Suppressor macrophage treated with lipopolysaccharide for 4 hours (primary cell): Measurements from ENCODE around the gene GPR146.

Experiments
- DNase-seq: peaks from one replicate; pipeline ENCODE4 v3.0.0-alpha.2; 2020

GPR146 gene

DNA sequence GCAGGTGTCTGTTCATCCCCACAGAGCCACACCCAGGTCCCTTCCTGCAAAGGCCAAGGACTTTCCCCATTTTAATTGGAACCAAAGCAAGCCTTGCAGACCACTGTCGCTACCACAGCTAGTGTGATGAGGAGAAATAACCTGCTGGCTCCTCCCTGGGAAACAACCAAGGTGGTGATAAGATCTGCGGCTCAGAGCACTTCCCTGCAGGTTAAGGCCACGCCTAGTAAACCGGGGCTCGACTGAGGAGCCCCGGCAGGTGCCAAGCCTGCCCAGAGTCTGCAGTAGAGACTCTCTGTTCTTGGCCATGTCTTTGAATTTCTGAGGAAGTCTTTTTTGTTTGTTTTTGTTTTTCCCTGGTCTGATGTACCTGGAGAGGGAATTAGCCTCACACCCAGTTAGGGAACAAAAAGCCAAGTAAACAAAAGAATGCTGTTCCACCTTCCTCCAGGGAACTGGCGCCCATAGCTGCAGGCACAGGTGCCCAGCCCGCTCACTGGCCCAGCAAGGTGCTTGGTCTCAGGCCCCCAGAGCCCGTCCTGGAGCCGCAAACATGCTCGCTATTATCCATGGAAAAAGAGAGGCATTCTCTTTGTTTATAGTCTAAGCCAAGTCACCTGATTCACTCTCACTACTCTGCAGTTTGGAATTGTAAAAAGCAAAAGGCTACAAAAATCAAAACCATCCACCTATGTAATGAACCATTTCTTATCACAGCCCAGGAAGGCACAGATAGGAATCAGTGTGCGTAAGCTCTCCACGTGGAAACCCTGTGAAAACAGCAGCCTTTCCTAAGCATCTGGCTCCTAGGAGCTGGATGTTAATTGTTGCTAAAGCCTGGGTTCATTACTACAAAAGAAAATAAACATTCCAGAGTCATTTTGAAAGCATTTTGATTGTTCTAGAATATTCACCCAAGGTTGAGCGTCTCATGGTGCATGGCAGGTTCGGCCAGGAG lies 2.7 kb downstream of the GPR146 start:
- DNase-seq: no peak

DNA sequence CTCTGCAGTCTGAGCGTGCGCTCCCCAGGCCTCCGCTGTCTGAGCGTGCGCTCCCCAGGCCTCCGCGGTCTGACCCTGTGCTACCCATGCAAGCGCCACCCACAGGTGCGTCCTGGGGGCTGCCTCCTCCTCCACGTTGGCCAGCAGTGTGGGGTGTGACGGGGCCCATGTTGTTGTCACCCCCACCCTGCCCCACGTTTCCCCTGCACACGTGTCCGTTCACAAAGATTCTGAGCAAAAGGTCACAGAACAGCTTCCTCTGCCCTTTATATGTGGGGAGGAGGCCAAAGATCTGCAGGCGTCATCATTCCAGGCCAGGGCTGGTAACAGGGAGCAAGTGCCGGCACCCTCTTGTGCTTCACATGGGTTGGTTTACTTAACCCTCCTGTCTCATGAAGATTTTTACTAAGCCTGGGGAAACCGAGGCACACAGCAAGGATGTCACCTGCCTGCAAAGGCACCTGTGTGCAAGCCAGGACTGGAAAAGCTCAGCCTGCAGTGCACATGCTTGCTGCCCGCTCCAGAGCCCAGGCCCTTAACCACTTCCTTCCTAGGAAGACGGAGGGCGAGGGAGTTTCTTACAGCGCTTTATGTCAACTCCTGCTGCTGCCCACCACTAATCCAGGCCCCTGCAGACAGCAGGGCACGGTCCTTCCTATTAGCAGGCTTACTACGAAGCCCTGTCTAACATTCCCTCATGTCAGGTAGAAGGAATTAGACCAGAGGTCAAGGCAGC lies 4.8 kb downstream of the GPR146 start:
- peak; percentile 46 for DNase-seq

DNA sequence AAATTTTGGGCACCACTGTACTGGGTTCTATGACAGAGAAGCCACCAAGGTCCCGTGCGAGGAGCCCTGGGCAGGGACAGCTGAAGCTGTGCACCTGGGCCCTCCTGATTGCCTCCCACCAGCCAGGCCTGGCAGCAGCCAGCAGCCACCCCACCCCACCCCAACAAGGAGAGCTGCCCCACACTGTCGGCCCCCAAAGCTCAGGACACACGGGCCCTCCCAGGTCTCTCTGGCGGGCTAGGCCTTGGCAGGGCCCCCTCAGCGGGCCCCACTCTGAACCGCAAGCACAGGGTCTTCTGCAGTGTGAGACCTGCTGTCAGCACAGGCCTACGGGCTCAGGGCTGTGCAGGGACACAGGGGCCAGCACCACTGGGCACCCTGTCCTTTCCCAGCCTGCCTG lies 5.5 kb downstream of the GPR146 start:
- no peak for DNase-seq

DNA sequence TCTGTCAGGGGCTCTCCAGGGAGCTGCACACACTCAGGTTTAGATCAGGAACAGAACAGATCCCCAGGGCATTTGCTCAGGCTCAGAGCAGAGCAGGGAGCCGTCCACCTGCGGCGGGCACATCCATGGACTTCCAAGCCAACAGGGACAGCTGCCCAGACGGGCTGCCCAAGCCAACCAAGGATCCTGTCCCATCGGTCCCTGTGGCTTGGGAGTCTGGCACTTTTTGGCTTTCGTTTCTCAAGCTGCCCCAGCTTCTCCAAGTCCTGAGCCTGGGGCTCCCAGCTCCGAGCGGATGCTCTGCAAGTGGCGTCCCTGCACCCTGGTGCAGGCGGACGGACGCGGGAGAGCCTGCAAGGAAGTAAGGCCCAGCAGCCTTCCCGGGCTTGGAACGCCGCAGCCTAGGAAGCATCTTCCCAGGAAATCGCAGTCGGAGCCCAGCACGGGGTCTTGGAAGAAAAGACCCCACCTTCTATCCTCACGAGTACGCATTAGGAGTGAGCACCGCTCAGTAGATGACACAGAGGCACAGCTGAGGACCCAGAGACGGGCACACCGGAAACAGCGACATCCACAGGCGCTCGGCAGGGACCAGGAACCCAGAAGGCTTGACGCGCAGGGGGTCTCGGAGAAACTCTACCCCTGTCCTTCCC lies 6.0 kb downstream of the GPR146 start:
- no peak for DNase-seq

DNA sequence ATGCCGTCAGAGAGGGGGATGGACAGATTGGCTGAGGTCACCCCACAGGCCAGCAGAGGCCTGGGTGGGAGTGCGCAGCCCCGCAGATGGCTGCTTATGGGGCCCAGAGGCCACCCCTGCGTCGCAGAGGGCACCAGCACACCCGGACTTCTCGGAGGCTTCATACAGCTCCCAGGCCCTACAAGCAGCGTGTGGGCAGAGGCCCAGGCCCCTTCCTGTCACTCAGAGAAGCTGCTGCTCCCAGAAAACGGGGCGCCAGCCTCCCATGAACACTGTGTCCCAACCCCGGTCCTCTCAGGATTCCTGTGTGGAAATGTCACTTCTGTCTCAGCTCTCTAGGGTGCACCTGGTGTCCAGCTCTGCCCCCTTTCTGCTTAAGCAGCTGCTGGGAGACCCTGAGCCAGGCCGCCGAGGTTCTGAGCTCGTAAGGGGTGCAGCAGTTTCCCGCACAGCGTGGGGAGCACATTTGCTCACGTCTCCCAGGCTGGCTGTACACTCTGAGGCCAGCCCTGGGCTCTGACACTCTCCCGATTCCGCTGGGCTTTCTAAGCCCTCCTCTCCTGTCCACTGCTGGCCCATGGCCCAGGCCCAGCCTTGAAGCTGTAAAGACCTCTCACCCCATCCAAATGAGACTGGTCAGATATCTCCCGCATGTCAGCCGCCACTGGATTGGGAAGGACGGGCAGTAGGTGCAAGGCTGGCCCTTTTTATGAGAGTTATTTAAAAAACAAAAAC lies 6.8 kb downstream of the GPR146 start:
- DNase-seq: no peak

DNA sequence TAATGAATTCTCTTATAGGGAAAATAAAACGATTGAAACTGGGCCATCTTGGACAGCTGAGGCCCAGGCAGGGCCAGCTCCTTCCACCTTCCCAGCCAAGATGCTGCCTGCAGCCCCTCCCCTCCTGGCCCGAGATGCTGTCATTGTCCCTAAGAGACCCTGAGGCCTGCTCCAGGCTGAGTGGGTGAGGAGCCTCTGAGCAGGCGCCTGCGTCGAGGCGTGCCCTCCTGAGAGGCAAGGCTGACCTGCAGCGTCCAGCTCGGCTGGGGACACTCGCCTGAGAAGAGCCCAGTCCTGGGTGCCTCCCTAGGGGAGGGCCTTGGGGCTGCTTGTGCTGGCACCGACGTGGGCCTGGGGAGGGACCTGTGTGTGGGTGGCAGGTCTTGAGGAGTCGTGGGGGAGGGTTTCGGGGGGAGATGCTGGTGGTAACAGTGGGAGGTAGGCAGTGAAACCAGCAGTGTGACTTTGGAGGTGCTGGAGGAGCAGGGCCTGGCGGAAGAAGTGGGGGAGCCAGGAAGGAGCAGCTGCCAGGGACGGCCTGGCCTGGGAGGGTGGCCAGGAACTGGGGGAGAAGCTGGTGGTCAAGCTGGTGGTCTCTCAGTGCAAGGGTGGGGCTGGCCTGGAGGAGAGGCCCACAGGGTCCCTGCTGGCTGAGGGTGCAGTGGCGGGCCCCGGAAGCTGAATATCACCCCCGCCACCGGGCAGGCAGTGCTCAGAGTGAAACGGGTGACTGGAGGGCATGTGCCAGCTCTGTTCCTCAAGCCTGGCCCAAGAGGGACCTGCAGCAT lies 7.9 kb downstream of the GPR146 start:
- no peak for DNase-seq

DNA sequence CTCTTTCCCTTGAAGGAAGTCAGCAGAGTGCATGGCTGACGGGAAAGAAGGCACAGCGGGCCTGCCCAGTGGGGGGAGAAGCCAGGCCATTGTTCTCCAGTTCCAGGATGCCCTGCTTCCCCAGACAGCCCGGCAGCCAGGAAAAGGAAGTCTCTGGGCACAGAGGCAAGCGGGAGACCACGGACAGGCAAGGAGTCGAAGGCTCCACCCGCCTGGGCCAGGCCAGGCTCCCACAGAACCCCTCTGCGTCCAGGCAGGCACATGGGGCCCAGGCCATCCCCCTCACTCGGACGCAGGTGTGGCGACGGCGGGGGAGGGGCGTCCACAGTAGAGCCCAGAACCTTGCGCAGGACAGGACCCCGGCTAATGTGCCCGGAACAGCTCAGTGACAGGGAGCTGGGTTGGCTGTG lies 8.7 kb downstream of the GPR146 start:
- peak; percentile 28 for DNase-seq

DNA sequence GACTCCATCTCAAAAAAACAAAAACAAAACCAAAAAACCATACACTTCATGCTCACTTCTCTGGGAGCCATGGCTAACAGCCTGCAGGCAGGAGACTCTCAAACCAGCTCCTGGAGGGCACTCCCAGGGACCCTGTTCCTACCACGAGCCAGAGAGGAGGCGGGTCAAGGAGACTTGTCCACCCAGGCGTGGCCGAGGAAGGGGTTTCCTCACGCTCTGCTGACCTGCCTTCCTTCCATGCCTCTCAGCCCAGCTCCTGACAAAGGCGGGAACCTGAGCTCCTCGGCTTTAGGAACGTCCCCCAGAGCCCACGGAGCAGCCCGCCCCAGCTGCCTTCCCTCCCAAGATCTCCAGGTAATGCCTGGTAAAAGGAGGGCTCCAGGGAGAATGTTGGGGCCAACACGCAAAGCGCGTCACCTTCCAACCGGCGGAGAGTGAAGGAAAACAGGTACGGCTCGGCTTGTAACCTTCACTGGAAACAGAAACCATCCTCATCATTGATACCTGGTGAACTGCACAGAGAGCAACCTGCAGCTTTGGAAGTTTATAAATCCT lies 9.5 kb downstream of the GPR146 start:
- no peak for DNase-seq

DNA sequence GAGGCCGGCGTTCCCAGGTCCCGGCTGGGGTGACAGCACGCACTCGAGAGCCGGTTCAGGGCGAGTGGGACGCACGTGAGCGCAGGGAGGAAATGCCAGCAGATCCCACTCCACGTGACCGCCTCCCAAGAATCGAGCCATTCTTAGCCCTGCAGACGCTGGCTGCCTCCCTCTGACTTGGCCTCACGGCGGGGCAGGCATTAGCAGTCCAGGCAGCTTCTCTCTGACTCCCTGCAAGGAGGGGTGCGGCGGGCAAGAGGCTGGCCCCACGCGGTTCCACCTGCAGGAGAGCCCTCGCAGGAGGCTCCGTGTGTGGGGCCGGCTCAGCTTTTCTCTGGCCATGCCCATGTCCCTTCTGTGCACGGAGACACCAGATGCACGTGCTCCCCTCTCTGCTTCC lies 10.1 kb downstream of the GPR146 start:
- no peak for DNase-seq

DNA sequence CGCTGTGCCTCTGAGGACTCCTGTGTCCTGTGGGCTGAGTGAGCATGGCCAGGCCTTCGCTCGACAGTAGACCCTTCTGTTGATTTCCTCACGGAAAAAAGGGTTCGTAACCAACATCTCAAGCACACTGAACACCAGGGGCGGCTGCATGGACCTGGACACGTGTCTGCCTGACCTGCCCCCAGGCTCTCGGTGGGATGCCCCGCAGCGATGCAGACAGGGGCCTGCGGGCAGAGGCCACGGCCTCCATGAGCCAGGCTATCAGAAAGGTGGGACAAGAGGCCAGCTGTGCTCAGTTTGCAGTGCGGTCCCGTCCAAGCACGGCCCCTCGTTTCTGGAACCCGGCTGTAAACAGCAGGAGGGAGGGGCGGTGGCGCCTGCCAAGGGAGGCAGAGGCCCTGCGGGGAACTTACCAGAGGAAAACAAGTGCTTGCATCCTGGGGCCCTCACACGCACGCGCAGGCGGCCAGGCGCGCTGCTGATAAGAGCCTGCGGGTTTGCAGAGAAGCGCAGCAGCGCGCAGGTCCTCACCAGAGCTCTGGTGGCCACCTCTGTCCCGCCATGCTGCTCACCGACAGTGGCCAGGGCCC lies 10.6 kb downstream of the GPR146 start:
- DNase-seq: no peak

DNA sequence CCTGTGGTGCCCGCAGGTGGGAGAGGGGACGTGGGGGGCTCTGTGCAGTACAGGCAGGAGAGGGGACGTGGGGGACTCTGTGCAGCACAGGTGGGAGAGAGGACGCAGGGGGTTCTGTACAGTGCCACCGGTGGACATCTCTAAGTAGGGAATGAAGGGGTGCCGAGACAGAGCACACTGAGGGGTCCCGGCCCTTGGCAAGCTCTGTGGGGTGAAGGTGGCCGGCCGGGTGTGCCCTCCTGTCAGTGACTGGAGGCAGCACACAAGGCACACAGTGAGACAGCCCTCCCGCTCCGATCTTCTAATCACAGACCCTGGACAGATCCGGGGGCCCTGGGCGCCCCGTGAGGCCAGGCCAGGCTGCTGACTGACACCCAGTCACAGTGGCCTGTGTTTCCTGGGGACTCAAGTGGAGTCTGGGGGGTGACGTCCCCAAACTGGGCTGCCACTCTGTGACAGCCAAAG lies 11.2 kb downstream of the GPR146 start:
- DNase-seq: no peak

DNA sequence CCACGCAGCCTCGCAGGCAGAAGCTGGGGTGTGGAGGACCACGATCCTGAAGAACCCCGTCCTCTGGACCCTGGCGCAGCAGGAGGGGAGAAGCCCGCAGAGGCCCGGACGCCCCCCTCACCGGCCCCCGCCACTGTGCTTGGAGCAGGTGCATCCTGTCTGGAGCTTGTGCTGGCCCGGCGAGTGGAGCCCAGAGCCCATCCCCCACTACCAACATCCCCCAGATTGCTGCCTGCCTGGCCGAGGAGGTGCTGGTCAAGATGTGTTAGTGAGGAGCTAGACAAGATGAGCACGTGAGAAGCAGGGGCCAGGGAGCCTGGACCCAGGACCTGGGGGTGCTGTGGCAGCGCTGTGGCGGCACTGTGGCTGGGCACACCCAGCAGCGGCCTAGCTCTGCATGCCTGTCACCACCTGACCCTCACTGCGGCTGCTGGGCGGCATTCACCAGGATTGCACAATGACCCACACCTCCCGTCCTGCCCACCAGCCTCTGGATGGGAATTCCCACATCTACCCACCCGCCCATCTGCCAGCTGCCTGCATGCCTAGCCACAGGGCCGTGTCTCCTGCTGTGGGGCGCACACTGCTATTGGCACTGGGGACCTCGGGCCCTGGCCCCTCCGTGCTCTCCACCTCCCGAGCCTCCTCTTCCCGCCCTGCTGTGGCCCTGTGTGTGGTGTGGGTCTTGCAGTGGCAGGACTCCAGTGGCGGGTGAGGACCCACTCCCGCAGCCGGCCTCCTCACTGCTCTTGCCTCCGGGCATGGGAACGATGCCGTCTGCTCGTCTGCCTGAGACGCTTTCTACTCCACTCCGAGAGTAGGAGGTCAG lies 11.8 kb downstream of the GPR146 start:
- DNase-seq: peak; percentile 53

DNA sequence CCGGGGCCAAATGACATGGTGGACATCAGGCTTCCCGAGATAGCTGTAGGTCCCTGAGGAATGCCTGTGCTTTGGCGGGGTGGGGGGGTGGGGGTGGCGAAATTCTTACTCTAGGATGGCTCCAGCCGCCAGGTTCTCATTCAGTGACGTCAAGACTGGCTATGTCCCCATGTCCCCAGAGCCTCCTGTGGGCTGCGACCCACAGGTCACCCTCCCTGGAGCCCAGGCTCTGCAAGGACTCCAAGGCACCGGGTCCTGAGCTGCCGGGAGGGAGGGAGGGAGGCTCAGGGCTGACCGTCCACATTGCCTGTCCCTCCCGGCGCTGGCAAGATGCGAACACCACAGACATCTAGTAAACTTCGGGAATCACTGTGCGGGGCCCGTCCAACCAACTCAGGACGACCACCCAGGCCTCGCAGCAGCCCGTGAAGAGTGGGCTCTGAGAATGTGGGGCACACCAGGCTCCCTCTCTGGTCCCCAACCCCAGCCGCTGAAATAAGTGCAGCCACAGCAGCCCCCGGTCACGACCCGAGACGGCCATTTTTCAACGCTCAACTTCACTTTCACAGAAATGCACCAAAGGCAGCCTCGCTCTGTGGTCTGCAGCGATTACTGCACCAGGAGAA lies 12.6 kb downstream of the GPR146 start:
- no peak for DNase-seq

DNA sequence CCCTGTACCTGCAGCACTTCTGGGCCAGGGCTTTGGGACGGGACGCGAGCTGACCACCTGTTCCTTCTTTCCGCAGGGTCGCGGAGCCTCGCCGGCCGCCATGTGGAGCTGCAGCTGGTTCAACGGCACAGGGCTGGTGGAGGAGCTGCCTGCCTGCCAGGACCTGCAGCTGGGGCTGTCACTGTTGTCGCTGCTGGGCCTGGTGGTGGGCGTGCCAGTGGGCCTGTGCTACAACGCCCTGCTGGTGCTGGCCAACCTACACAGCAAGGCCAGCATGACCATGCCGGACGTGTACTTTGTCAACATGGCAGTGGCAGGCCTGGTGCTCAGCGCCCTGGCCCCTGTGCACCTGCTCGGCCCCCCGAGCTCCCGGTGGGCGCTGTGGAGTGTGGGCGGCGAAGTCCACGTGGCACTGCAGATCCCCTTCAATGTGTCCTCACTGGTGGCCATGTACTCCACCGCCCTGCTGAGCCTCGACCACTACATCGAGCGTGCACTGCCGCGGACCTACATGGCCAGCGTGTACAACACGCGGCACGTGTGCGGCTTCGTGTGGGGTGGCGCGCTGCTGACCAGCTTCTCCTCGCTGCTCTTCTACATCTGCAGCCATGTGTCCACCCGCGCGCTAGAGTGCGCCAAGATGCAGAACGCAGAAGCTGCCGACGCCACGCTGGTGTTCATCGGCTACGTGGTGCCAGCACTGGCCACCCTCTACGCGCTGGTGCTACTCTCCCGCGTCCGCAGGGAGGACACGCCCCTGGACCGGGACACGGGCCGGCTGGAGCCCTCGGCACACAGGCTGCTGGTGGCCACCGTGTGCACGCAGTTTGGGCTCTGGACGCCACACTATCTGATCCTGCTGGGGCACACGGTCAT lies 13.3 kb downstream of the GPR146 start:
- DNase-seq: no peak

DNA sequence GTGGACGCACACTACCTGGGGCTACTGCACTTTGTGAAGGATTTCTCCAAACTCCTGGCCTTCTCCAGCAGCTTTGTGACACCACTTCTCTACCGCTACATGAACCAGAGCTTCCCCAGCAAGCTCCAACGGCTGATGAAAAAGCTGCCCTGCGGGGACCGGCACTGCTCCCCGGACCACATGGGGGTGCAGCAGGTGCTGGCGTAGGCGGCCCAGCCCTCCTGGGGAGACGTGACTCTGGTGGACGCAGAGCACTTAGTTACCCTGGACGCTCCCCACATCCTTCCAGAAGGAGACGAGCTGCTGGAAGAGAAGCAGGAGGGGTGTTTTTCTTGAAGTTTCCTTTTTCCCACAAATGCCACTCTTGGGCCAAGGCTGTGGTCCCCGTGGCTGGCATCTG lies 14.0 kb downstream of the GPR146 start:
- DNase-seq: no peak

DNA sequence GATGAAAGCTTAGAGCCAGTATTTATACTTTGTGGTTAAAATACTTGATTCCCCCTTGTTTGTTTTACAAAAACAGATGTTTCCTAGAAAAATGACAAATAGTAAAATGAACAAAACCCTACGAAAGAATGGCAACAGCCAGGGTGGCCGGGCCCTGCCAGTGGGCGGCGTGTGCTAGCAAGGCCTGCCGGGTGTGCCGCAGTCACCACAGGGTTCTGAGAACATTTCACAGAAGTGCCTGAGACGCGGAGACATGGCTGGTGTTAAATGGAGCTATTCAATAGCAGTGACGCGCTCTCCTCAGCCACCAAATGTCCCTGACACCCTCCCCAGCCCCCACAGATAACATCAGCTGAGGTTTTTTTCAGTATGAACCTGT lies 14.5 kb downstream of the GPR146 start:
- DNase-seq: no peak

DNA sequence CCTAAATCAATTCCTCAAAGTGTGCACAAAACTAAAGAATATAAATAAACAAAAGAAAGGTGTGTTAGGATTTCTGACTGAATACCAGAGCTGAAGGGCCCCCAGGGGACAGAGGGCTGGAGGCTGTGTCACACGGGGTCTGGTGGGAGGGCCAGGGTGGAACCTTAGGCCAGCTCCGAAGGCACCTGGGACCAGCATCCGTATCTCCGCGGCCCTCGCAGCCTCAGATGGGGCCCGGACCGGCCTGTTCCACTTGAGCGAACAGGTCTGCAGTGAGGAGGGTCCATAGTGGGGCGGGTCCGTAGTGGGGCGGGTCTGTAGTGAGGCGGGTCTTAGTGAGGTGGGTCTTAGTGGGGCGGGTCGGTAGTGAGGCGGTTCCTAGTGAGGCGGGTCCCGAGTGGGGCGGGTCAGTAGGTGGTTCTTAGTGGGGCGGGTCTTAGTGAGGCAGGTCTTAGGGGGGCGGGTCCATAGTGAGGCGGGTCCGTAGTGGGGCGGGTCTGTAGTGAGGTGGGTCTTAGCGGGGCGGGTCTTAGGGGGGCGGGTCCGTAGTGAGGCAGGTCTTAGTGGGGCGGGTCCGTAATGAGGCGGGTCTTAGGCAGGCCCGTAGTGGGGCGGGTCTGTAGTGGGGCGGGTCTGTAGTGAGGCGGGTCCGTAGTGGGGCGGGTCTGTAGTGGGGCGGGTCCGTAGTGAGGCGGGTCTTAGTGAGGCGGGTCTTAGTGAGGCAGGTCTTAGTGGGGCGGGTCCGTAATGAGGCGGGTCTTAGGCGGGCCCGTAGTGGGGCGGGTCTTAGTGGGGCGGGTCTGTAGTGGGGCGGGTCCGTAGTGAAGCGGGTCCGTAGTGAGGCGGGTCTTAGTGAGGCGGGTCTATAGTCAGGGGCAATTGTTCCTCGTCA lies 15.1 kb downstream of the GPR146 start:
- DNase-seq: peak; percentile 13
